Neural cell (in vitro differentiated cells): ENCODE results near the gene PRPF40A. TPM values are rescaled to one million over a fixed set of nuclear protein-coding genes. Genes with fewer than 3 reads are reported as not detected.

Experiments
- H2AFZ ChIP-seq: fragments of 200-600, 300-800 bp; sonication (generic), shearing (Covaris generic); 2 replicates; pipeline ENCODE4 v1.6.0; 2014; ENCODE audit warnings: low read depth, mild to moderate bottlenecking, antibody characterized with exemption, low read length, moderate library complexity
- H3F3A ChIP-seq: fragments of 200-600 bp; shearing (Covaris generic); 2 replicates; pipeline ENCODE4 v1.6.1; 2016; ENCODE audit warnings: mild to moderate bottlenecking, moderate library complexity, mixed read lengths, antibody characterized with exemption, low read length; ENCODE audit not compliant: insufficient read depth, poor library complexity, severe bottlenecking
- H3K27ac ChIP-seq: fragments of 200-600, 300-800 bp; sonication (generic), shearing (Covaris generic); 2 replicates; pipeline ENCODE4 v1.5.1; 2014; ENCODE audit warnings: mild to moderate bottlenecking, low read length, moderate library complexity
- H3K27me3 ChIP-seq: fragments of 300-800, 200-600 bp; sonication (generic), shearing (Covaris generic); 2 replicates; pipeline ENCODE4 v1.6.0; 2014; ENCODE audit warnings: mild to moderate bottlenecking, low read depth, low read length, moderate library complexity; ENCODE audit not compliant: insufficient read depth
- H3K36me3 ChIP-seq: fragments of 300-800, 200-600 bp; sonication (generic), shearing (Covaris generic); 2 replicates; pipeline ENCODE4 v1.5.1; 2014; ENCODE audit warnings: mild to moderate bottlenecking, antibody characterized with exemption, low read length, moderate library complexity; ENCODE audit not compliant: insufficient read depth
- H3K4me2 ChIP-seq: fragments of 300-800, 200-600 bp; sonication (generic), shearing (Covaris generic); 2 replicates; pipeline ENCODE4 v1.6.0; 2014; ENCODE audit warnings: mild to moderate bottlenecking, low read length
- H3K4me3 ChIP-seq: fragments of 300-800, 200-600 bp; sonication (generic), shearing (Covaris generic); 2 replicates; pipeline ENCODE4 v1.5.1; 2014; ENCODE audit warnings: mild to moderate bottlenecking, low read length, moderate library complexity
- H3K79me2 ChIP-seq: fragments of 200-600 bp; shearing (Covaris generic); replicated peaks from 2 replicates; pipeline ENCODE4 v1.6.0; 2014; ENCODE audit warnings: mild to moderate bottlenecking, low read length, moderate library complexity; ENCODE audit not compliant: insufficient read depth
- H3K9ac ChIP-seq: fragments of 300-800, 200-600 bp; sonication (generic), shearing (Covaris generic); 2 replicates; pipeline ENCODE4 v1.6.1; 2016; ENCODE audit warnings: mild to moderate bottlenecking, low read length, mixed read lengths
- H3K9me2 ChIP-seq: fragments of 200-600 bp; shearing (Covaris generic); 2 replicates; pipeline ENCODE4 v1.6.1; 2016; ENCODE audit warnings: mild to moderate bottlenecking, low read length, mixed read lengths; ENCODE audit not compliant: insufficient read depth
- H3K9me3 ChIP-seq: fragments of 200-600, 300-800 bp; sonication (generic), shearing (Covaris generic); 2 replicates; pipeline ENCODE4 v1.6.1; 2016; ENCODE audit warnings: mild to moderate bottlenecking, mixed run types, low read length, moderate library complexity, mixed read lengths
- H4K20me1 ChIP-seq: fragments of 200-600 bp; shearing (Covaris generic); 2 replicates; pipeline ENCODE4 v1.6.1; 2016; ENCODE audit warnings: mild to moderate bottlenecking, mixed run types; ENCODE audit not compliant: insufficient read depth
- EP300 ChIP-seq: fragments of 450-650 bp; conservative IDR thresholded peaks from 2 replicates; pipeline ENCODE4 v1.6.1; 2014; ENCODE audit warnings: antibody characterized with exemption, mild to moderate bottlenecking, moderate library complexity; ENCODE audit not compliant: poor library complexity, severe bottlenecking
- EZH2 ChIP-seq: fragments of 200-600, 300-800 bp; shearing (Covaris generic), sonication (generic); IDR thresholded peaks from 2 replicates; pipeline ENCODE4 v1.6.1; 2014; ENCODE audit warnings: antibody characterized with exemption, low read length, borderline replicate concordance, mild to moderate bottlenecking; ENCODE audit not compliant: insufficient read depth, poor library complexity, severe bottlenecking
- MXI1 ChIP-seq: fragments of 450-650 bp; conservative IDR thresholded peaks from 2 replicates; pipeline ENCODE4 v1.6.1; 2014; ENCODE audit warnings: antibody characterized with exemption, mild to moderate bottlenecking; ENCODE audit not compliant: poor library complexity, severe bottlenecking
- POLR2AphosphoS5 ChIP-seq: IDR thresholded peaks from 2 replicates; pipeline ENCODE4 v1.6.1; 2012
- RAD21 ChIP-seq: fragments of 450-650 bp; conservative IDR thresholded peaks from 2 replicates; pipeline ENCODE4 v1.6.1; 2014; ENCODE audit warnings: antibody characterized with exemption, mild to moderate bottlenecking, moderate library complexity
- SMC3 ChIP-seq: fragments of 450-650 bp; conservative IDR thresholded peaks from 2 replicates; pipeline ENCODE4 v1.6.1; 2014; ENCODE audit warnings: antibody characterized with exemption, mild to moderate bottlenecking, moderate library complexity; ENCODE audit not compliant: poor library complexity
- TAF1 ChIP-seq: IDR thresholded peaks from 2 replicates; pipeline ENCODE4 v1.6.1; 2012; ENCODE audit warnings: low read depth
- polyA plus RNA-seq: library from polyadenylated mRNA; depleted of rRNA; stranded (reverse); fragments of >200 nt; gene quantifications from 2 replicates; pipeline ENCODE4 v1.2.3, GENCODE V29; 2014
- TF ChIP-seq, protein P1 (sequence below): fragments of 450-650 bp; IDR thresholded peaks from 2 replicates; pipeline ENCODE4 v1.5.1; 2014; ENCODE audit warnings: antibody characterized with exemption, mild to moderate bottlenecking, moderate library complexity; ENCODE audit not compliant: poor library complexity, severe bottlenecking
- TF ChIP-seq, protein P2 (sequence below): IDR thresholded peaks from 2 replicates; pipeline ENCODE4 v1.6.1; 2012; ENCODE audit warnings: borderline replicate concordance

The PRPF40A gene
- polyA plus RNA-seq, 1 donor from 2014 or later: 105 TPM

- peaks cover 4% of the 10 kb centered on the region for H3K36me3 ChIP-seq
- H3K4me3 ChIP-seq: no peak overlapping the region
Observed at GRCh38 chr2:152618193-152618564, 99.1 kb downstream of the PRPF40A start.

DNA sequence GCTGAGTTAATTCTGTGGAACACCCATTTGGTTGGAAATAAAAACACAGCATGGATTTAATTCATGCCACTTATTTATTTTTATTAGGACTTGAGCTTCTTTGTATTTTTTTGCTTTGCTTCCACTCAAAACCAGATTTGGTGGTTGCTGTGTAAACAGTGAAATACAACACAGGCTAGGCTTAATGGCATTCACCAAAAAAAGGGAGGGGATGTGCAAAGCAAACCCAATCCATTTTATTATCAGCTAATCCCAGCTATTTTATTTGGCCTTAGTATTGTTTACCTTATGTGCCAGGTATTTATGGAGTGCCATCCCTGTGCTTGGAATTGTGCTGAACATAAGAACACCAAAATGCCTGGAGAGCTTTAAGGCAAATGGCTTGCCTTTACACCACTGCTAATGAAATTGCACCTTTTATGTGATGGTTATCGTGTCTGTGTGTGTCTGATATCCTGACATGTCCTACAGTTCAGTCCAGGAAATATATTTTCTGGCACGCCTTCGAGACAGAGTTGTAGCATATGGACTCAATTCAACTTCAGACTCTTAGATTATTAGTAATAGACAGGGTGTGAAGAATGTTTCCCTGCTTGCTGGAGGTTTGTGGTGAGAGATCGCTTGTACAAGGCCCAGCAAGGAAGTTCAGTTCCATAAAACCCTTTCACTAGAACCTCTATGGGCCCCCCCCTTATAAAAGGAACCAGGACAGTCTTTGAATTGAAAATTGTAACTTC lies 99.6 kb downstream of the PRPF40A start:
- H2AFZ ChIP-seq: no peak overlapping the region
- H3K9me3 ChIP-seq: no peaks in the 10 kb centered on the region
- H3K9ac ChIP-seq: no peak overlapping the region
- no peaks in the 10 kb centered on the region for H3K27me3 ChIP-seq
- TF ChIP-seq, protein P1, sequence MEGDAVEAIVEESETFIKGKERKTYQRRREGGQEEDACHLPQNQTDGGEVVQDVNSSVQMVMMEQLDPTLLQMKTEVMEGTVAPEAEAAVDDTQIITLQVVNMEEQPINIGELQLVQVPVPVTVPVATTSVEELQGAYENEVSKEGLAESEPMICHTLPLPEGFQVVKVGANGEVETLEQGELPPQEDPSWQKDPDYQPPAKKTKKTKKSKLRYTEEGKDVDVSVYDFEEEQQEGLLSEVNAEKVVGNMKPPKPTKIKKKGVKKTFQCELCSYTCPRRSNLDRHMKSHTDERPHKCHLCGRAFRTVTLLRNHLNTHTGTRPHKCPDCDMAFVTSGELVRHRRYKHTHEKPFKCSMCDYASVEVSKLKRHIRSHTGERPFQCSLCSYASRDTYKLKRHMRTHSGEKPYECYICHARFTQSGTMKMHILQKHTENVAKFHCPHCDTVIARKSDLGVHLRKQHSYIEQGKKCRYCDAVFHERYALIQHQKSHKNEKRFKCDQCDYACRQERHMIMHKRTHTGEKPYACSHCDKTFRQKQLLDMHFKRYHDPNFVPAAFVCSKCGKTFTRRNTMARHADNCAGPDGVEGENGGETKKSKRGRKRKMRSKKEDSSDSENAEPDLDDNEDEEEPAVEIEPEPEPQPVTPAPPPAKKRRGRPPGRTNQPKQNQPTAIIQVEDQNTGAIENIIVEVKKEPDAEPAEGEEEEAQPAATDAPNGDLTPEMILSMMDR: no peak
- no peak for TF ChIP-seq TAF1
- TF ChIP-seq MXI1: no peak
- TF ChIP-seq, protein P2, sequence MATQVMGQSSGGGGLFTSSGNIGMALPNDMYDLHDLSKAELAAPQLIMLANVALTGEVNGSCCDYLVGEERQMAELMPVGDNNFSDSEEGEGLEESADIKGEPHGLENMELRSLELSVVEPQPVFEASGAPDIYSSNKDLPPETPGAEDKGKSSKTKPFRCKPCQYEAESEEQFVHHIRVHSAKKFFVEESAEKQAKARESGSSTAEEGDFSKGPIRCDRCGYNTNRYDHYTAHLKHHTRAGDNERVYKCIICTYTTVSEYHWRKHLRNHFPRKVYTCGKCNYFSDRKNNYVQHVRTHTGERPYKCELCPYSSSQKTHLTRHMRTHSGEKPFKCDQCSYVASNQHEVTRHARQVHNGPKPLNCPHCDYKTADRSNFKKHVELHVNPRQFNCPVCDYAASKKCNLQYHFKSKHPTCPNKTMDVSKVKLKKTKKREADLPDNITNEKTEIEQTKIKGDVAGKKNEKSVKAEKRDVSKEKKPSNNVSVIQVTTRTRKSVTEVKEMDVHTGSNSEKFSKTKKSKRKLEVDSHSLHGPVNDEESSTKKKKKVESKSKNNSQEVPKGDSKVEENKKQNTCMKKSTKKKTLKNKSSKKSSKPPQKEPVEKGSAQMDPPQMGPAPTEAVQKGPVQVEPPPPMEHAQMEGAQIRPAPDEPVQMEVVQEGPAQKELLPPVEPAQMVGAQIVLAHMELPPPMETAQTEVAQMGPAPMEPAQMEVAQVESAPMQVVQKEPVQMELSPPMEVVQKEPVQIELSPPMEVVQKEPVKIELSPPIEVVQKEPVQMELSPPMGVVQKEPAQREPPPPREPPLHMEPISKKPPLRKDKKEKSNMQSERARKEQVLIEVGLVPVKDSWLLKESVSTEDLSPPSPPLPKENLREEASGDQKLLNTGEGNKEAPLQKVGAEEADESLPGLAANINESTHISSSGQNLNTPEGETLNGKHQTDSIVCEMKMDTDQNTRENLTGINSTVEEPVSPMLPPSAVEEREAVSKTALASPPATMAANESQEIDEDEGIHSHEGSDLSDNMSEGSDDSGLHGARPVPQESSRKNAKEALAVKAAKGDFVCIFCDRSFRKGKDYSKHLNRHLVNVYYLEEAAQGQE: no peak
- TF ChIP-seq EP300: no peak
- no peak for TF ChIP-seq RAD21
- no peak for TF ChIP-seq SMC3
- TF ChIP-seq EZH2: no peak
- no peak for TF ChIP-seq POLR2AphosphoS5
- no peaks in the 10 kb centered on the region for H4K20me1 ChIP-seq
- no peaks in the 10 kb centered on the region for H3F3A ChIP-seq
- H3K79me2 ChIP-seq: no peaks in the 10 kb centered on the region
- H3K9me2 ChIP-seq: no peaks in the 10 kb centered on the region
- no peak overlapping the region for H3K4me2 ChIP-seq
- H3K4me3 ChIP-seq: no peak overlapping the region
- no peak overlapping the region for H3K27ac ChIP-seq
- H3K36me3 ChIP-seq: peaks cover 4% of the 10 kb centered on the region

More at GRCh38 chr2:152618193-152618564, 99.1 kb downstream of the PRPF40A start:
- Histone ChIP-seq H3K79me2 (no peaks in the 10 kb centered on the region), H3K9me2 (no peaks in the 10 kb centered on the region), H4K20me1 (no peaks in the 10 kb centered on the region), H3K4me2 (no peak overlapping the region), H3K9me3 (no peaks in the 10 kb centered on the region), H3K27me3 (no peaks in the 10 kb centered on the region), H3K9ac (no peak overlapping the region), H3K27ac (no peak overlapping the region), H2AFZ (no peak overlapping the region), H3F3A (no peaks in the 10 kb centered on the region)
- TF ChIP-seq SMC3: no peak
- no peak for TF ChIP-seq POLR2AphosphoS5
- TF ChIP-seq EZH2: no peak
